Daoy (cell line): ENCODE results near the gene CD80. TPM values are rescaled to one million over a fixed set of nuclear protein-coding genes. Genes with fewer than 3 reads are reported as not detected.
"Not testable (repeated sequence)": the region's sequence is repeated elsewhere in the genome, so short reads cannot be mapped to it uniquely, and the experiment has no call there.

ENCODE experiments used
- DNase-seq: peaks from one replicate; pipeline ENCODE4 v3.0.0-alpha.2; 2015; ENCODE audit warnings: low read depth
- total RNA-seq: library from RNA; depleted of rRNA; stranded (reverse); fragments of >200 nt; shearing (Covaris generic); gene quantifications from 2 replicates; pipeline ENCODE4 v1.2.3, GENCODE V29; 2014

Gene CD80
- total RNA-seq, 1 experiment from 2014 or later, result not detected

DNA sequence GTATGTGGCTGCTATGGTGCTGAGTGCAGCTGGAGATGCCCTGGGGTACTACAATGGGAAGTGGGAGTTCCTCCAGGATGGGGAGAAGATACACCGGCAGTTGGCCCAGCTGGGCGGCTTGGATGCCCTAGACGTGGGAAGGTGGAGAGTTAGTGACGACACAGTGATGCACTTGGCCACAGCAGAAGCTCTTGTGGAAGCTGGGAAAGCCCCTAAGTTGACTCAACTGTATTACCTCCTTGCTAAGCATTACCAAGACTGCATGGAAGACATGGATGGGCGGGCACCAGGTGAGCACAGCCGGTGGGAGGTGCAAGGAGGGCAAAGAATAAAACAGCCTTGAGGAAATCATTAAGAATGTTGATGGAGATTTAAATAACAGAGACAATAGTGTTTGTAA is 22.8 kb upstream of the CD80 start:
- peak; percentile 46 for DNase-seq

DNA sequence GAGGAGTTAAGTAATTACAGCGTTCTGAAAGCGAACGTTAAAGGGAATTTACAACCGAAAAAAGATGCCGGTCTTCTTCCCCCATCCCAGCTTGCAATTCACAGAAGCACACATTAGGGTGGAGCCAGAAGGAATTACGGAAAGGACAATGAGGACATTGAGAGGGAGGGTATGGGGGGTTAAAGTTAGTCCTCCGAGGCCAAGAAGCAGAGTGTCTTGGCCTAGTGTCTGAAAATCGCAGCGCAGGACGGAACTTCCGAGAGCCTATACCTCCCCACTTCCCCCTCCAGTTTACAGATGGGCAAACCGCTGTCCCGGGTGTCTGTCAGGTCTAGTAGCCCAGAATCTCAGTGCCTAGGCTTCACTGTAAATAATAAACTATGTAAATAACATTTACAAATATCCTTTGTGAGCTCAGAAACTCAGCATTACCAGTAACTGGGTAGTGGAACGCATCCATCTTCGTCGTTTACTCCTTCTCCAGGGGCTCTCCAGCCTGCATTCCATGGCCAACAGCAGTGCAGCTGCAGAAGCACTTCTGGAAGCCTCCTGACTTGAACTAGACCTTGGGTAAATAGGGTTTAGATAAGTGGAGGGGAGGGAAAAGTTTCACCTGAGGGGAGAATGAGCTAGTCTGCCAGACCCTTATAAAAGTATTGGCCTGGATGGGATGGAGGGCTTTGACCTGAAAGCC is 20.8 kb upstream of the CD80 start:
- no peak for DNase-seq

- DNase-seq, result peak; percentile 73
Observed at GRCh38 chr3:119579366-119580066, 20.1 kb upstream of the CD80 start, which contains the start of gene ADPRH. Gene ADPRH, plus strand, starts transcription at chr3:119579492. Its CDS starts 2,678 bp downstream, at chr3:119582170.

DNA sequence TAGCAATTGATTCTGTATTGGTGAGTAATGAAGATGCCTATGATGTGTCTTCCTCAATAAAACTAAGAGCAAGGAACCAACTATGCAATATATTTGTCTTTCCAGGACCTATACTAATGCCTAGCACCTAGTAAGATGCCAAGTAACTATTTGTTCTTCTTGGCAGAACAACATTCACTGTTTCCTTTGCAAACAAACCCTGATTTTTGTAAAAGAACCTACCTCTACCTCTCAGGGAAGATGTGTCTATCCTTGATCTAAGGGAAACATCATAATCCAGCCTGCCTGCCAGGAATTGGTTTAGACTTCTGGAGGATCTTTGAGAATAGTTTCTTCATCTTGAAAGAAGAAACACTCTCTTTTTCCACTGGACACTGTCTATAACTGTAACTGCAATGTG is 16.1 kb upstream of the CD80 start:
- DNase-seq, result no peak

DNA sequence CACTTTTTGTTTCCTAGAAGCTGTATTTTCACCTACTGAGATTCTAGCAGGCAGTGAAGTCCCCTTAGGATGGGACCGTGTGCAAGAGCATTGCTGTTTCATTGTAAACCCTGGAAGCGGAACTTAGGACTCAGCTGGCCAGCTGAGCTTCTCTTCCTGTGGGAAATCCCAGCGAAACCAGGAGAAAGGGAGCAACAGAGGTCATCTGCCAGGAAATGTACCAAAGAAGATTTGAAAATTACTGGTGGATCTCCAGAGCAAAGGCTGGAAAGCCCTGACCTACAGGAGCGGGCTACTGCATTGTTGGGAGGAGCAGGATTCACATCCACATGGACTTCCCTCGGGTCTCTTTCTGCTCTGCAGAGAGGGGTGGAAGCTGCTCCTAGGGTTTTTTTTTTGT is 12.3 kb upstream of the CD80 start:
- no peak for DNase-seq

DNA sequence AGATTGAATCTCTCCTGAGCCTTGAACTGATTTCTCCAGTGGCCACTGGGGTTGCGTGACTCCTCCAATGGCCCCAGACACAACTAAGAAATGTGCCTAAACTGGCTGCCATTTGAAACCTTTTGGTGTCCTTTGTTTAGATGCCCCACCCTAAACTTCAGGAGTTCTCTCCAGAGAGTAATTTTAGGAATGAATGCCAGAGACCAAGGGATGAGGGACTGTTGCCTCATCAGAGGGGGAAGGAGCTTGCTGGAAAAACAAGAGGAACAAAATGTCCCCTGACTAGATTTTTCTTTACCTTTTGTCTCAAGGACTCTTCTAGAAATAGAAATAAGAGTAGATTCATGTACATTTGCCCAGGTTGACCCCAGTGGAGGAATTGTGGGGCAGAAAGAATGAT is 11.8 kb upstream of the CD80 start:
- DNase-seq, result no peak

- DNase-seq, result no peak
Observed at GRCh38 chr3:119570229-119570628, 10.8 kb upstream of the CD80 start.

- no peak for DNase-seq
Observed at GRCh38 chr3:119569156-119569555, 9.7 kb upstream of the CD80 start.

- not testable (repeated sequence) for DNase-seq
Observed at GRCh38 chr3:119563334-119563733, 3.9 kb upstream of the CD80 start.

DNA sequence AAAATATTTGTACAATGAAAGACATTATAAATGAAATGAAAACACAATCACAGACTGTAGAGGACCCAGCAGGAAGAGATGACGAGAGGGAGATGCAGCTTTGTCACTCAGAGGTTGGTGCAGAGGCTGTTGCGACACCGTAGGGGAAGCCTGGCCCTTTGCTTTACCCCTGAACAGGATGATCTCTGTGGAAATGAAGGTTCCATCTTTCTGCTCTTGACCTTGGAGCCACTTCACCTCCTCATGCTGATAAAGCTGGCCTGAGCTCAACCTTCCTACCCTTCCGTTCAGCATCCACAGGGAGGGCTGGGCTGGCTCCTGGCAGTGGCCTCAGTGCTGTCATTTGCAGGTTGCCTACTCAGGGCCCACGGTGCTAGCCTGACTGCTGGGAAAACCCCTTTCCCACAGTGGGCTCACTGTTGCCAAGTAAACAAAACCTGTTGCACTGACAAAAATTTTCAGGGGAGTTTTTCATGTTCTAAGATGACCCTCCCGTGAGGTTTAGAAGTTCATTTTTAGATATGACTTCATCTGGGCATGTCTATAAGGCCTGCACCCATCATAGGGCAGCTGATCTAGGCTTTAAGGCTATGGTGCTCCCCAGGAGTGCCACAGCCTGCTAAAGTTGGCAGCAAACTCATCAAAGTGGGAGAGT is 3.0 kb upstream of the CD80 start:
- no peak for DNase-seq

GRCh38 chr3:119560160-119560559 is 746 bp upstream of the CD80 start:
- DNase-seq, result no peak

DNA sequence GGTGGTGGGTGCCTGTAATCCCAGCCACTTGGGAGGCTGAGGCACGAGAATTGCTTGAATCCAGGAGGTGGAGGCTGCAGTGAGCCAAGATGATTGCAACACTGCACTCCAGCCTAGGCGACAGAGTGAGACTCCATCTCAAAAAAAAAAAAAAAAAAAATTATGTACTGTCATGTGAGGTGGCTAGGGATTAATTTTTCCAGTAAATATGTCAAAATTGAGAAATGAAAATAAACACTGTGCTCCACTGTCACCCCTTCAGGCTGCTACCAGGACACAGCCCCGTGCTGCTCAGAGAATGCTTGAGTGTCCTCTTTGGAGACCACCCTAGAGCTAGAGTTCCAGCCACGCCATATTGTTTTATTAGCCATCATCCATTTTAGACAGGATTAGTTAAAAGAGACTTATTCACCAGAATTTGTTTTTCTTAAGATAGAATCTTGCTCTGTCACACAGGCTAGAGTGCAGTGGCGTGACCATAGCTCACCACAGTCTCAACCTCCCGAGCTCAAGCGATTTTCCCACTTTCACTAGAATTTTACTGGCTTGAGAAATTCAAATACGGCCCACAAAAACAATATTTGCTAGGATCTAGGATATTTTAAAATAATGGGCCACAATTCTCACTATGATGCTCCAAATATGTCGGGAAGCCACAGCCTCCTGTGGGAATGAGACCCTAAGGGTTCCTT is 642 bp downstream of the CD80 start:
- no peak for DNase-seq

DNA sequence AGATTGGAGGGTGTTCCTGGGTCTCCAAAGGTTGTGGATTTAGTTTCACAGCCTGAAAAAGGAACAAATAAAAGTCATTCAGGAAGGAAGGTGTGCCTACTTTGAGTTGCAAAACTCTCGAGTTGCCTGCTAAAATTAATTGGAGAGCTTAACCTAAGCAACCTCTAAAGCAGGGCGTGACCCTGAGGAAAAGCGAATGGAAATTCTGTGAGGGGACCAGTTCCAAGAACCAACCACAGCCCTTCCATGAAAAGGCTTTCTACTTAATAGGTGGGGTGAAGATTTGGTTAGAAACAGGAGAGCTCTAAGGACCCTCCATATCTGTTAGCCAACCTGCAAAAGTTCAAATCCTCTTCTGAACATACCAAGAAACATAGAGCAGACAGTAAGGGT is 1.5 kb downstream of the CD80 start:
- DNase-seq, result no peak

DNA sequence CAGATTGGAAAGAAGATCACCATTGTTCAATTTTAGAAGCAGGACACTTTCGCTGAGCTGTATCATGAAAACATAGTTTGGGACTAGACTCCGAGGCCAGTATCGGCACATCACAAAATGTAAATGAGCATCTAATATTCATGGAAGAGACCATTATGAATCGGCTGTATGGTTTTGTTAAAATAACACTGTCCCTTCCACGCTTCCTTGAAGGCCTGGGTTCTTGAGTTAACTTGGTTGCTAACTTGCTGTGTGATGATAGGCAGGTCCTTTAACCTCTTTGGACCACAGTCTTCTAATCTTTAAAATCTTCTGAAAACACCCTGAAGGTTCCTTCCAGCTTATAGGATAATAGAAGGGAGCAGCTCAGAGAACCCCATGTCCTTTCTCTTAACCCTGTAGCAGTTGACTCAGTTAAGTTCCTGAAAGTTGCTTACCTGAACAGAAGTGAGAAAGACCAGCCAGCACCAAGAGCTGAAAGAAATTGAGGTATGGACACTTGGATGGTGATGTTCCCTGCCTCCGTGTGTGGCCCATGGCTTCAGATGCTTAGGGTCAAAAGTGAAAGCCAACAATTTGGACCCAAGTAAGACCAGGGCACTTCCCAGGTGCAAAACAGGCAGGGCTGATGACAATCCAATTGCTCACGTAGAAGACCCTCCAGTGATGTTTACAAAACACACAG is 2.1 kb downstream of the CD80 start:
- DNase-seq, result no peak

DNA sequence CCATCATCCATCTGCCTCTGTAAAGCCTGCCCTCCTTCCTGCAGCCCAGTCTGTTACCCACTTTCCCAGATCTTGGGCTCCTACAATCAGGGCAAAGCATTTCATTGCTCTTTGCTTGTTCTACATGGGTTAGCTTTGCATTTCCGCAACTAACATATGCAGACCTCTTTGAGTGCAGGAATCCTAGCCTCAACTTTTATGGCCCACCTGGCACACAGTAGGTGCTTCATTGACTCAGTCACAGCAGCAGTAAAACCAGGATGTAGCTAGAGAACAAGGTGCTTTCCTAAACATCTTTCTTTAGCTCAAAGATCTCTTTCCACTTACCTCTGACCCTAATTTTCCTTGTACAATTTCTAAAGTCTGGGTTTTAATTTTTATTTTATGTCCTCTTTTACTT is 3.5 kb downstream of the CD80 start:
- no peak for DNase-seq

GRCh38 chr3:119555309-119555735 is 4.1 kb downstream of the CD80 start:
- DNase-seq, result no peak

GRCh38 chr3:119553823-119554415 is 5.5 kb downstream of the CD80 start:
- no peak for DNase-seq

DNA sequence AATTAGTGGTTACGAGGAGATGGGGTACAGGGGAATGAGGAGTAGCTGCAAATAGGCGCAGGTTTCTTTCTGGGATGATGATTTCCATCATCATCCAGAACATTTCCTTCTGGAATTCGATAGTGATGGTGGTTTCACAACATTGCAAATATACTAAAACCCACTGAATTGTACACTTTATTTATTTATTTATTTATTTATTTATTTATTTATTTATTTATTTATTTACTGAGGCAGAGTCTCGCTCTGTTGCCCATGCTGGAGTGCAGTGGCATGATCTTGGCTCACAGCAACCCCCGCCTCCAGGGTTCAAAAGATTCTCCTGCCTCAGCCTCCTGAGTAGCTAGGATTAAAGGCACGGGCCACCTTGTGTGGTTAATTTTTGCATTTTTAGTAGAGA is 6.5 kb downstream of the CD80 start:
- DNase-seq, result not testable (repeated sequence)

DNA sequence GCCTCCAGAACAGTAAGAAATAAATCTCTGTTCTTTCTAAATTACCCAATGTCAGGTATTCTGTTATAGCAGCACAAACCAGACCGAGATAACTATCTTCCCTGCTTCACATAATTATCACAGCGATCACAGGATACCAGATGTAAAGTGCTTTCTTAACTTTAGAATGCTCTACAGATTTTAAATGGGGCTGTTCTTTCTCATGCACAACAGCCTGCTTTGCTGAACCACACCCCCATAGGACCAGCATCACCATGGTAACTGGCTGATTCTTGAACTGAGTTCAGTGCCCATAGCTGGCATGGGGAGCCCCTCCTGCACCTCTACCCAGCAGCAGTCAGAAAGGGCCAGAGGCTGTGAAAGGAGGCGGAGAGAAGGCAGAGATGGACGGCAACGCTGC is 7.8 kb downstream of the CD80 start:
- no peak for DNase-seq

DNA sequence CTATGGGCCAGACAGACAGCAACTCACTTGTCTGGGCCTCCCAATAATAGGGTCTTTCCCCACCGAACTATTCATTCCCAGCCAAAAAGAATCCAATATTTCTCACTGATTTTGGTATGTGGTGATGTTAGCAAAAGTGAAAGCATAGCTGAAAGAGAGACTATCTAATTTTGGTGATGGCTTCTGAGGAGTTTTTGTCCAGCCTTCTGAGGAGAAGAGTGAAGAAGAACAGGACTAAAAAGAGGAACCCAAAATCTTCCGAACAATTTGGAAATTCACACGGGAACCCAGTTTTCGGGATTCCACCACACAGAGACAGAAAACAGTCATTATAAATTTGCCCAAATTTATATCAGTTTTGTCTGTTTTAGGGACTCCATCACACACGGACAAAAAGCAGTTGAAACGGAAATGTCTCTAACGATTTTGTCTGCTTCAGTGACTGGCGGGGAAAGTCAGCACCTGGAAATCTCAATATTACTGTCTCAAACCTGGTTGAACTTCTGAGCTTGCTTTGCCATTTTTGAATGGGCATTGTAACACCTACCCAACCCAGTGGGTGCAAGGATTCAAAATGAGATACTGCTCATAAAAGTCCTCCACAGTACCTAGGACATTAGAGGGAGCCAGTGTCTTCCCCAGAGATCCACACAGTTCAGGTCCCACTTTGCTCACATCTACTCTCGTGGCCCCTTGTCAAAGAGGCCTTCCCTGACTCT is 9.1 kb downstream of the CD80 start:
- no peak for DNase-seq

DNA sequence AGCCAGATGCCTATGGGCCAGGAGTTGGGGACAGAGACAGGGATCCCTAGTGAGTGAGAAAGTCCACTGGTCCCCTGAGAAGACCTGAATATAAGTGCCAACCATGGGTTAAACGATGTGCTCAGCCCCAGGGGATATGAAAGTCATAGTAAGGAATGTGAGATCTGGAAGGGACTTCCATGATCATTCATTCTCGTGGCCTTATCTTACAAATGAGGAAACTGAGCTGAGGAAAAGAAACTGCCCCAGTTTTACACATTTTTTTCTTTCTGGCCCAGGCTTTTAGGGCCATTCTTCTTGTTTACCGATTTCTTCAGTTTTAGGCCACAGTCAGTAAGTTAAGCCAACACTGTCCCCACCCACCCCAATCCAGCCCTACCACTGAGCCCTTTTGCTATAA is 11.1 kb downstream of the CD80 start:
- DNase-seq, result no peak
